Activated T-cell treated with anti-CD3 and anti-CD28 coated beads, Interleukin-2, amount 50 U/mL, for 72 hours (primary cell): ENCODE results near the gene SMARCA2. TPM values are rescaled to one million over a fixed set of nuclear protein-coding genes. Genes with fewer than 3 reads are reported as not detected.

ENCODE experiments used
- ATAC-seq, 2 donors: fragments of 150-1000 bp; cut with Tn5 transposase; replicated peaks in 1 of 2; 2 replicates each; pipeline ENCODE4 v1.10.0; 2021; ENCODE audit warnings: moderate library complexity in 2 of 2, mild to moderate bottlenecking in 1 of 2
- DNase-seq, 2 donors: peaks; one replicate each; pipeline ENCODE4 v3.0.0; 2021 to 2022; ENCODE audit warnings: mixed read lengths in 1 of 2
- H3K27ac Mint-ChIP-seq: one replicate; pipeline ENCODE4 v1.8.0; 2022; ENCODE audit warnings: mild to moderate bottlenecking, moderate library complexity, mixed read lengths
- H3K27me3 Mint-ChIP-seq: one replicate; pipeline ENCODE4 v1.8.0; 2022; ENCODE audit warnings: low read depth, mixed read lengths
- H3K36me3 Mint-ChIP-seq, 2 donors: one replicate each; pipeline ENCODE4 v1.8.0; 2022; ENCODE audit warnings: mixed read lengths in 2 of 2, mild to moderate bottlenecking in 1 of 2; ENCODE audit not compliant: insufficient read depth in 2 of 2
- H3K4me1 Mint-ChIP-seq: one replicate; pipeline ENCODE4 v1.8.0; 2022; ENCODE audit warnings: low read depth, mixed read lengths
- H3K4me3 Mint-ChIP-seq, 2 donors: one replicate each; pipeline ENCODE4 v1.8.0; 2022; ENCODE audit warnings: mild to moderate bottlenecking in 2 of 2, mixed read lengths in 2 of 2, moderate library complexity in 2 of 2
- H3K9me3 Mint-ChIP-seq, 2 donors: one replicate each; pipeline ENCODE4 v1.8.0; 2022; ENCODE audit warnings: mixed read lengths in 2 of 2
- total RNA-seq, 2 donors: library from RNA; stranded (reverse); gene quantifications; one replicate each; pipeline ENCODE4 v1.2.3, GENCODE V29; 2022

SMARCA2 gene
- total RNA-seq, 2 donors from 2014 or later, result 117 to 120 TPM

GRCh38 chr9:2018764-2019558, 3.8 kb downstream of the SMARCA2 start:
- Mint-ChIP-seq H3K4me1 (peaks cover 61% of the 10 kb centered on the region), H3K4me3 (peak overlapping the region; percentile 99 to 100), H3K27ac (peak overlapping the region; percentile 59), H3K36me3 (peaks cover 4 to 10% of the 10 kb centered on the region in 2 donors), H3K27me3 (no peaks in the 10 kb centered on the region), H3K9me3 (no peaks in the 10 kb centered on the region)
- DNase-seq (peak; percentile 33 to 39), ATAC-seq (peak in 1 of 2 donors; percentile 7)

GRCh38 chr9:2019723-2020122, 4.6 kb downstream of the SMARCA2 start:
- Mint-ChIP-seq H3K36me3 (peaks cover 4 to 11% of the 10 kb centered on the region in 2 donors), H3K4me1 (peaks cover 66% of the 10 kb centered on the region), H3K4me3 (peak overlapping the region; percentile 86 to 99), H3K27me3 (no peaks in the 10 kb centered on the region), H3K9me3 (no peaks in the 10 kb centered on the region), H3K27ac (peak overlapping the region; percentile 77)
- ATAC-seq, result no peak
- DNase-seq, result no peak

GRCh38 chr9:2021731-2022130, 6.6 kb downstream of the SMARCA2 start:
- Mint-ChIP-seq H3K27ac (peak overlapping the region; percentile 97), H3K9me3 (no peaks in the 10 kb centered on the region), H3K4me1 (peaks cover 83% of the 10 kb centered on the region), H3K36me3 (peaks cover 3 to 8% of the 10 kb centered on the region in 2 donors), H3K4me3 (peak overlapping the region; percentile 75 to 95), H3K27me3 (no peaks in the 10 kb centered on the region)
- DNase-seq, result no peak
- no peak for ATAC-seq

- DNase-seq (no peak), ATAC-seq (peak; percentile 36 to 46)
- no peaks in the 10 kb centered on the region for H3K27me3 Mint-ChIP-seq
- no peaks in the 10 kb centered on the region for H3K9me3 Mint-ChIP-seq
- H3K4me1 Mint-ChIP-seq, result peaks cover 89% of the 10 kb centered on the region
- H3K27ac Mint-ChIP-seq, result peak overlapping the region; percentile 97
- peaks cover 0 to 6% of the 10 kb centered on the region in 2 donors for H3K36me3 Mint-ChIP-seq
- H3K4me3 Mint-ChIP-seq, result peak overlapping the region; percentile 75 to 95
Measured at GRCh38 chr9:2022560-2022959, 7.4 kb downstream of the SMARCA2 start.

GRCh38 chr9:2023042-2023441, 7.9 kb downstream of the SMARCA2 start:
- H3K9me3 Mint-ChIP-seq, result no peaks in the 10 kb centered on the region
- H3K4me1 Mint-ChIP-seq, result peaks cover 94% of the 10 kb centered on the region
- peak overlapping the region; percentile 75 to 95 for H3K4me3 Mint-ChIP-seq
- ATAC-seq, result no peak
- DNase-seq, result no peak
- no peaks in the 10 kb centered on the region for H3K27me3 Mint-ChIP-seq
- H3K27ac Mint-ChIP-seq, result peak overlapping the region; percentile 97
- peaks cover 0 to 3% of the 10 kb centered on the region in 2 donors for H3K36me3 Mint-ChIP-seq

GRCh38 chr9:2023532-2023931, 8.4 kb downstream of the SMARCA2 start:
- peaks cover 95% of the 10 kb centered on the region for H3K4me1 Mint-ChIP-seq
- H3K27me3 Mint-ChIP-seq, result no peaks in the 10 kb centered on the region
- H3K36me3 Mint-ChIP-seq, result peaks cover 0 to 5% of the 10 kb centered on the region in 2 donors
- ATAC-seq (peak; percentile 65 to 66), DNase-seq (peak; percentile 28 to 38)
- H3K27ac Mint-ChIP-seq, result peak overlapping the region; percentile 97
- H3K9me3 Mint-ChIP-seq, result no peaks in the 10 kb centered on the region
- peak overlapping the region; percentile 75 to 95 for H3K4me3 Mint-ChIP-seq

- no peak for DNase-seq
- H3K27ac Mint-ChIP-seq, result peak overlapping the region; percentile 14
- no peaks in the 10 kb centered on the region for H3K9me3 Mint-ChIP-seq
- H3K4me3 Mint-ChIP-seq, result peak overlapping the region; percentile 75 to 95
- ATAC-seq, result no peak
- H3K36me3 Mint-ChIP-seq, result peaks cover 0 to 6% of the 10 kb centered on the region in 2 donors
- no peaks in the 10 kb centered on the region for H3K27me3 Mint-ChIP-seq
- peaks cover 88% of the 10 kb centered on the region for H3K4me1 Mint-ChIP-seq
Measured at GRCh38 chr9:2024888-2025782, 10.0 kb downstream of the SMARCA2 start.

- DNase-seq, result no peak
- Mint-ChIP-seq H3K9me3 (no peaks in the 10 kb centered on the region), H3K4me3 (peak overlapping the region in 1 of 2 donors; percentile 28), H3K36me3 (peaks cover 0 to 8% of the 10 kb centered on the region in 2 donors), H3K4me1 (peaks cover 88% of the 10 kb centered on the region), H3K27me3 (no peaks in the 10 kb centered on the region), H3K27ac (peak overlapping the region; percentile 13)
- ATAC-seq, result no peak
Measured at GRCh38 chr9:2026220-2026997, 11.3 kb downstream of the SMARCA2 start.

GRCh38 chr9:2027543-2028160, 12.5 kb downstream of the SMARCA2 start:
- Mint-ChIP-seq H3K9me3 (no peaks in the 10 kb centered on the region), H3K4me1 (peaks cover 87% of the 10 kb centered on the region), H3K4me3 (peak overlapping the region in 1 of 2 donors; percentile 23), H3K27me3 (no peaks in the 10 kb centered on the region), H3K36me3 (peaks cover 0 to 12% of the 10 kb centered on the region in 2 donors), H3K27ac (peak overlapping the region; percentile 32)
- ATAC-seq, result no peak
- no peak for DNase-seq

GRCh38 chr9:2028888-2029287, 13.7 kb downstream of the SMARCA2 start:
- Mint-ChIP-seq H3K4me1 (peaks cover 75% of the 10 kb centered on the region), H3K27me3 (no peaks in the 10 kb centered on the region), H3K4me3 (no peak overlapping the region), H3K9me3 (no peaks in the 10 kb centered on the region), H3K36me3 (peaks cover 0 to 18% of the 10 kb centered on the region in 2 donors), H3K27ac (no peak overlapping the region)
- ATAC-seq (no peak), DNase-seq (no peak)

- DNase-seq (no peak), ATAC-seq (no peak)
- peaks cover 67% of the 10 kb centered on the region for H3K4me1 Mint-ChIP-seq
- no peaks in the 10 kb centered on the region for H3K9me3 Mint-ChIP-seq
- peak overlapping the region; percentile 19 for H3K27ac Mint-ChIP-seq
- no peaks in the 10 kb centered on the region for H3K27me3 Mint-ChIP-seq
- H3K36me3 Mint-ChIP-seq, result peaks cover 0 to 21% of the 10 kb centered on the region in 2 donors
- H3K4me3 Mint-ChIP-seq, result no peak overlapping the region
Measured at GRCh38 chr9:2029666-2030170, 14.6 kb downstream of the SMARCA2 start.

- DNase-seq (no peak), ATAC-seq (no peak)
- no peaks in the 10 kb centered on the region for H3K27me3 Mint-ChIP-seq
- no peak overlapping the region for H3K27ac Mint-ChIP-seq
- peaks cover 57% of the 10 kb centered on the region for H3K4me1 Mint-ChIP-seq
- H3K9me3 Mint-ChIP-seq, result no peaks in the 10 kb centered on the region
- peaks cover 0 to 21% of the 10 kb centered on the region in 2 donors for H3K36me3 Mint-ChIP-seq
- peak overlapping the region in 1 of 2 donors; percentile 25 for H3K4me3 Mint-ChIP-seq
Measured at GRCh38 chr9:2032234-2032633, 17.1 kb downstream of the SMARCA2 start.
